ENCODE measurements around the gene AOX1.
"Not testable (repeated sequence)": the region's sequence is repeated elsewhere in the genome, so short reads cannot be mapped to it uniquely, and the experiment has no call there.

Gene AOX1

GRCh38 chr2:200631287-200631686, 45.5 kb downstream of the AOX1 start:
- DNase-seq, result no peak

- DNase-seq, result no peak
Observed at GRCh38 chr2:200634231-200634964, 48.6 kb downstream of the AOX1 start.

GRCh38 chr2:200635251-200635650, 49.4 kb downstream of the AOX1 start:
- DNase-seq, result no peak

- no peak for DNase-seq
Observed at GRCh38 chr2:200637901-200638300, 52.1 kb downstream of the AOX1 start.

DNA sequence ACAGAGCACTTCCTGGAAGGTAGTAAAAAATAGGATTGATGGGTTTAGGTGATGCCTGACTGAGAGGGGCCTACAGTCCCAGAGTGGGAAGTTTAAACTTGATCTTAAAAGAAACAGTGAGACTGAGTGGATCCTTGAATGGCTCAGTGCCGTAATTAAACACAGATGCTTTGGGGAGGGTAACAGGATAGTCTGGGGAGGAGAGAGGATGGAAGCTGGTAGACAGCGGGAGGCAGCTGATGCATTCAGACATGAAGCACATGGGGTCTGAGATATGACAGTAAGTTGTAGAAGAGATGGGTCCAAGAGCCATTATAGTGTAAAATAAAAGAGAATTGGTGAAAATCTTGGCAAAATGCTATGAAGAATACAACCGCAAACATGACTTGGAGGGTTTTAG, 54.4 kb downstream of the AOX1 start:
- DNase-seq, result no peak

DNA sequence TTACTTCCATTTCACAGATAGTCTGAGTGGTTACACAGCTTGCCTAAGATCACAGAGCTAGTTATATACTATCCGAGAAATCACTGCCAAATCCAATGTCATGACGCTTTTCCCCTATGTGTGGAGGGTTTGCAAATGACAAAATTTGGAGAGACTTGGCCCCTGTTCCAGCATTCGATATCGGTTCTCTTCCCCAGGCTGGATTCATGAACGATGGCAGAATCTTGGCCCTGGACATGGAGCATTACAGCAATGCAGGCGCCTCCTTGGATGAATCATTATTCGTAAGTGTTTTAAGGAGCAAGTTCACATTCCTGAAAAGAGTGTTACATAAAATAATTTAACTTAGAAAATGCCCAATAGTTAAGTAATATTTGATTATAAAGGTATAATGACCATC, 55.1 kb downstream of the AOX1 start:
- no peak for DNase-seq

GRCh38 chr2:200648518-200649281, 62.9 kb downstream of the AOX1 start:
- not testable (repeated sequence) for DNase-seq

DNA sequence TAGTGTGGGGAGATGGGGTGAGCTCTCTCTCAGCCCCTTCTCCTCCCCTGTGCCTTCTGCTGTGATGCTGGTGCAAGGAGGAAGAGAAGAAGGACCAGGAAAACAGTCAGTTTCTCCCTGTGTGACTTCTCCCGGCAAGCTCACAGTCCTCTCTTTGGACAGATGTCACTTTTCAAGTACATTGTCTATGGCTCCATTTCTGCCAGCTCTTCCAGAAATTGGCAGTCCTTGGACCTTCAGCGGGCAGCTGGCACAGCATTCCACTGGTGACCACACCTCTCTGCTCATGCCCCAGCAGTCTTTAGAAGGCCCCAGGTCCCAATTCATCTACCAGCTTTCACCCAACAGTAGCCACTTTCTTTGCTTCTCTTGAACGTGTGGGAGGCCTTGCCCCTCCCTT, 63.9 kb downstream of the AOX1 start:
- no peak for DNase-seq

- no peak for DNase-seq
Observed at GRCh38 chr2:200650195-200650594, 64.4 kb downstream of the AOX1 start.

GRCh38 chr2:200652158-200652557, 66.3 kb downstream of the AOX1 start:
- DNase-seq, result no peak

- no peak for DNase-seq
Observed at GRCh38 chr2:200653021-200653420, 67.2 kb downstream of the AOX1 start.

GRCh38 chr2:200654823-200655222, 69.0 kb downstream of the AOX1 start:
- no peak for DNase-seq

DNA sequence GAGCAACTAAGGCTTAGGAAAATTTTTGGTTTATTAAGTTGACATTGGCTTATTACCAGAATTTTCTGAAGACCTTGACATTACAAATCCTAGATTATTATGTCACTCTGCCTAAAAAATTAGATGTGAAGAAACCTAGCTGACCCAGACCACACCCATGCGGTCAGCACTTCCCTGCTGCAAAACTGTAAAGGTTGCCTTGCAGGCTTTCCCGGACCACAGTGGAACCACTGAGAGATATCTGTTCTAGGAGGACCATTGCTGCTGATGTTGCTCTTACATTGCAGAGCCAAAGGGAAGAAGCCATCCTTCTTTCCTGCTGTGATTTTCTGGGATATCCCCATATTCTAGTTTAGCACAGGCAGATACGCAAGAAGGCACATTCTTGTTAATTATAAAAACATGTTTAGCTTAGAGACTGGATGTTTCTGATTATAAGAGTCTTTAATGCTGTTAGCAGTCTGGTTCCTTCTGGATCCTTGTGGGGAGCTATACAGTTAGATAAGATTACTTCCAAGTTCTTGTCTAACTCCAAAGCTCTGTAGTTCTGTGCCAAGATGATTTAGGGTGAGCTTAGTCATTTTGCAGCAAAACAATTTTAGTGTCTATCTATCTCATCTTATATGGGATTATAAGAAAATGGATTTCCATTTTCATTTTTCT, 70.2 kb downstream of the AOX1 start:
- DNase-seq, result no peak

- DNase-seq, result no peak
Observed at GRCh38 chr2:200658278-200658864, 72.6 kb downstream of the AOX1 start.

- no peak for DNase-seq
Observed at GRCh38 chr2:200659410-200659809, 73.6 kb downstream of the AOX1 start.

- DNase-seq, result no peak
Observed at GRCh38 chr2:200661477-200661876, 75.7 kb downstream of the AOX1 start.

GRCh38 chr2:200662727-200663126, 76.9 kb downstream of the AOX1 start:
- no peak for DNase-seq

GRCh38 chr2:200664770-200665494, 79.1 kb downstream of the AOX1 start:
- no peak for DNase-seq

DNA sequence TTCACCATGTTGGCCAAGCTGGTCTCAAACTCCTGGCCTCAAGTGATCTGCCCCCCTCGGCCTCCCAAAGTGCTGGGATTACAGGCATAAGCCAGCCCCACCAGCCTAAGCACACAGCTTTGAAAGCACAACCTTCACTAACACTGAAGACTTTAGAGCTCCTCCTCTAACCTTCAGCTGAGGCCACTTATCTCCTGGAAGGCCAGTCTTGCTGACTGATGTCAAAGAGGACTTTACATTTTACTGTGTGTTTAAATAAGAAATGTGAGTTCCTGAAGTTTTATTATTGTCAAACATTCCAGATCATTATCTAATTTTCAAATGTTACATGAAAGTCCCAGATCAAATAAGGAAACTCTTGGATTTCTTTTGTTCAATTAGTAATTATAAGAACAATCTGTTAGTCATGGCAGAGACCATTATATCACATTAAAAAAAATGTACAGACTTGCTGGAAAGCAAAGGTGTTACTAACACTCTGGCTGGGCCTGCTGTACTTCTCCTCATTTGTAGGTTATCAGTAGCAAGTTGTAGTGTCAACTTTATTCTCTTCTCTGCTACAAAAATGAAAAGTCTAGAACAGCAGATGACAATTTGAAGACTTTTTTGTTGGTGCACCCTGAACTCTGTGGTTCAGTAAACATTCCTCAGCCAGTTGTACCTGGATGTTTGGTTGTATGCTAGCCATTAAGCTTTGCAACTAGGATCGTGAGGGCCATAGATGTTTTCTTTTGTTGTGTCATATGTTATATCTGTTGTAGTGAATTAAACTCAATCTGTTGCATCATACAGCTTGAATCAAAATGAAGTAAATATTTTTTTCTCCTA, 80.0 kb downstream of the AOX1 start:
- DNase-seq, result no peak

- no peak for DNase-seq
Observed at GRCh38 chr2:200667413-200667812, 81.6 kb downstream of the AOX1 start.

DNA sequence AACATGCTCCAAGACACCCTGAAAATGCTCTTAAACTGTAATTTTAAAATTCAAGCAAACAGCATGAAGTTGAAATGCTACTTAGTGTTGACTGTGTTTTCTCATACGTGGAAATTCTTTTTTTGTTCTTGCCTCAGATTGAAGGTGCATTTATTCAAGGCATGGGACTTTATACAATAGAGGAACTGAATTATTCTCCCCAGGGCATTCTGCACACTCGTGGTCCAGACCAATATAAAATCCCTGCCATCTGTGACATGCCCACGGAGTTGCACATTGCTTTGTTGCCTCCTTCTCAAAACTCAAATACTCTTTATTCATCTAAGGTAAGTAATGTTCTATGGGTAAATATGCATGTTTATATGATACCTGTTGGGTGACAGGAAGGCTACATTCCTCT, 82.7 kb downstream of the AOX1 start:
- no peak for DNase-seq

DNA sequence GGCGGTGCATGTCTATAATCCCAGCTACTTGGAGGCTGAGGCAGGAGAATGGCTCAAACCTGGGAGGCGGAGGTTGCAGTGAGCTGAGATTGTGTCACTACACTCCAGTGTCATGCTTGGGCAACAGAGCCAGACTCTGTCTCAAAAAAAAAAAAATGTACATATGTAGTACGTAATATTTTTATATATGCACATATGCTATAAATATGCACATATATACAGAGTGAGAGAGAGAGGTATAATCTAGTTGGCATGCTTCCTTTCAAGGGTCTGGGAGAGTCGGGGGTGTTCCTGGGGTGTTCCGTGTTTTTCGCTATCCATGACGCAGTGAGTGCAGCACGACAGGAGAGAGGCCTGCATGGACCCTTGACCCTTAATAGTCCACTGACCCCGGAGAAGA, 83.5 kb downstream of the AOX1 start:
- DNase-seq, result no peak
